RWPE1 (cell line): Measurements from ENCODE around the gene RAC3.

Experiments
- CTCF ChIA-PET: fragments of 350-600 bp; sonication (Branson Sonifier 250); formaldehyde crosslinking; extraction: SDS; loops from one replicate; lab custom pipeline; 2021; lab: Yijun Ruan, JAX
- POLR2A ChIA-PET: fragments of 400-600 bp; formaldehyde crosslinking; extraction: SDS; loops from one replicate; lab custom pipeline; 2020; ENCODE audit warnings: antibody characterized with exemption; ENCODE audit not compliant: low non-redundant PET; lab: Yijun Ruan, JAX
- DNase-seq: peaks from one replicate; pipeline ENCODE4 v3.0.0; 2012; ENCODE audit warnings: low spot score
- H3K27ac ChIP-seq: fragments of 450-650 bp; 2 replicates; pipeline ENCODE4 v1.5.1; 2017
- TF ChIP-seq, protein P1 (sequence below): fragments of 450-650 bp; conservative IDR thresholded peaks from 2 replicates; pipeline ENCODE4 v1.5.1; 2017; ENCODE audit warnings: low read depth, mild to moderate bottlenecking

RAC3 gene

DNA sequence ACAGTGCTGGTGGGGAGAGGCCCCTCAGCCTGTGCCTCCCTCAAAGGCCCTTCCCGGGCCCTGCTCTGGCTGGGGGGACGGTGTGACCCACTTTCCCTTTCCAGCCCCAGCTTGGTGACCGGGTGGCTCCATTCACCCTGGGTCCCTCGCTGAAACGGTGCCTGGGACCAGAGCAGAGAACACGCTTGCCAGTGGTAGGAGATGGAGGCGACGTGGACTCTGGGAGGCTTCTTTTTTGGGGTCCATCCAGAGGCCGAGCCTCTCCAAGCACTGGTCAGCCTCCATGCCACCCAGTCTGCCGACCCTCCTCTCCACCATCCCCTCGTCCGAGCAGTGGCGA, 16.5 kb upstream of the RAC3 start:
- H3K27ac ChIP-seq: peak overlapping the region; percentile 60
- no peak for DNase-seq
- ChIA-PET CTCF (interaction anchor here (0.6 to 4.1 kb wide), 6 partner anchors 18 to 868 kb away, joined by 3 to 35 read pairs (median 4); partner anchors contain the start of gene NOTUM), POLR2A (no interaction called here)
- TF ChIP-seq, protein P1, sequence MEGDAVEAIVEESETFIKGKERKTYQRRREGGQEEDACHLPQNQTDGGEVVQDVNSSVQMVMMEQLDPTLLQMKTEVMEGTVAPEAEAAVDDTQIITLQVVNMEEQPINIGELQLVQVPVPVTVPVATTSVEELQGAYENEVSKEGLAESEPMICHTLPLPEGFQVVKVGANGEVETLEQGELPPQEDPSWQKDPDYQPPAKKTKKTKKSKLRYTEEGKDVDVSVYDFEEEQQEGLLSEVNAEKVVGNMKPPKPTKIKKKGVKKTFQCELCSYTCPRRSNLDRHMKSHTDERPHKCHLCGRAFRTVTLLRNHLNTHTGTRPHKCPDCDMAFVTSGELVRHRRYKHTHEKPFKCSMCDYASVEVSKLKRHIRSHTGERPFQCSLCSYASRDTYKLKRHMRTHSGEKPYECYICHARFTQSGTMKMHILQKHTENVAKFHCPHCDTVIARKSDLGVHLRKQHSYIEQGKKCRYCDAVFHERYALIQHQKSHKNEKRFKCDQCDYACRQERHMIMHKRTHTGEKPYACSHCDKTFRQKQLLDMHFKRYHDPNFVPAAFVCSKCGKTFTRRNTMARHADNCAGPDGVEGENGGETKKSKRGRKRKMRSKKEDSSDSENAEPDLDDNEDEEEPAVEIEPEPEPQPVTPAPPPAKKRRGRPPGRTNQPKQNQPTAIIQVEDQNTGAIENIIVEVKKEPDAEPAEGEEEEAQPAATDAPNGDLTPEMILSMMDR: no peak

DNA sequence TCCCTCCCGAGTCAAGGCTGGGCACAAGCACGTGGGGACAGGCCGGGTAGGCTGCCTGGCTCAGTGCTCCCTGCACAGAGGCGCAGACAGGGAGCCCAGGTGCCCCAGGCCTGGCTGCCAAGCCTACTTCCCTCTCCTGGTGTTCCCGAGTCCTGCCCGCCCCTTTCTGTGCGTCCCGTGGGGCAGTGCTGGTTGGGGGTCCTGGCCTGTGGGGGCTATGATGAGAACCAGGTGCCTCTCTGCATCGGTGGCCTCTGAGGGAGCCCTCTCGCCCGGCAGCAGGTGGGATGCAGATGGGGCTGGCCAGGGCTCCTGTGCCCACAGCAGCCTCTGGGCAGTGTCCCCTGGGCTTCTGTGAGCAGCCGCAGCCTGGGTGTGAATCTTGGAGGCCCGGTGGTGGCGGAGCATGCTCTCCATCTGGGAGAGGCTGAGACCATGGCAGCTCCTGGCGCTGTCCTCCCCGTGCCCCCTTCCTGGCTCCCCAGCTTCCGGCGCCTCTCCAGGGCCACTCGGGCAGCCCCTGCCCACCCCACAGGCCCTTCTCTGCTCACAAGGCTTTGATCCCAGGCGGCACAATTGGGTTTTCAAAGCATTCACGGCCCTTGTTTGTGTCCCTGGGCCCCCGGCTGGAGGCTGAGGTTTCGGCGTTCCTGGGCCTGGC, 16.0 kb upstream of the RAC3 start:
- ChIA-PET POLR2A (interaction anchor here (0.7 kb wide), 1 partner anchor 13 kb away, joined by 3 read pairs; no protein-coding TSS in a partner anchor), CTCF (interaction anchor here (4.1 kb wide), 1 partner anchor 55 kb away, joined by 35 read pairs; the partner anchor contains the start of gene NOTUM)
- no peak for DNase-seq
- H3K27ac ChIP-seq: peak overlapping the region; percentile 60
- TF ChIP-seq, protein P1: no peak

DNA sequence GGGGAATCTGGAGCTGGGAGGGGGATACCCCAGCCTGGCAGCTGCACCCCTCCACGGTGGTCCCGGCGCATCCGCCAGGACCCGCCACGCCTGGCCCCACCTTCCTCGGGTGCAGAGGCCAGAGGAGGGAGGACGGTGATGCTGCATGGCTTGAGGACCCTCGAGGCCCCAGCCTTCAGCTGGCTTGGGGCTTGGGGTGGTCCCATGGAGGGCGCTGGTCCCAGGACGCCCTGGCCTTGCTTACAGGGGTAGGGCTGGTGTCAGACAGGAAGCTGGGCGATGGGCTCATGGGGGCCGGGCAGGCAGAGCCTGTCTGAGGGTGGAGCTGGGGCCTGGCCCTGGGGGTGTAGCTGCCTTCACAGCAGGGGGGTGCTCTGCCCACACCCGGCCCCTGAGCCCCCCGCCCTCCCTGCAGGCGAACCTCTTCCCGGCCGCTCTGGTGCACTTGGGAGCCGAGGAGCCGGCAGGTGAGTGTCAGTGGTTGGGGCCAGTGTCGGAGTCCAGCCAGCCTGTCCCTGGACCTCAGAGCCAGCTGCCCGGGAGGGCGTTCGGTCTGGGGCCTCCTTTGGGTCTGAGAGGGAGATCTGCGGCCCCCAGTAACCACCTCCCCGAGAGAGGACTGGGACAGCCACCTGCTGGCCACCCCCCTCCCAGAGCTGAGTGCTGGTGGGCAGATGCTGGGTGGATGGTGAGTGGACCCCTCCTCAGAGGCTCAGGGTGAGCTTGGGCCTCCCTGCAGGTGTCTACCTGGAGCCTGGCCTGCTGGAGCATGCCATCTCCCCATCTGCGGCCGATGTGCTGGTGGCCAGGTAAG, 15.2 kb upstream of the RAC3 start:
- POLR2A ChIA-PET: interaction anchor here (0.7 kb wide), 1 partner anchor 12 kb away, joined by 3 read pairs; no protein-coding TSS in a partner anchor
- CTCF ChIA-PET: interaction anchor here (0.6 to 4.1 kb wide), 4 partner anchors 29 to 93 kb away, joined by 3 to 35 read pairs (median 4); partner anchors contain the start of gene NOTUM
- H3K27ac ChIP-seq: peak overlapping the region; percentile 80
- no peak for DNase-seq
- TF ChIP-seq, protein P1: no peak

DNA sequence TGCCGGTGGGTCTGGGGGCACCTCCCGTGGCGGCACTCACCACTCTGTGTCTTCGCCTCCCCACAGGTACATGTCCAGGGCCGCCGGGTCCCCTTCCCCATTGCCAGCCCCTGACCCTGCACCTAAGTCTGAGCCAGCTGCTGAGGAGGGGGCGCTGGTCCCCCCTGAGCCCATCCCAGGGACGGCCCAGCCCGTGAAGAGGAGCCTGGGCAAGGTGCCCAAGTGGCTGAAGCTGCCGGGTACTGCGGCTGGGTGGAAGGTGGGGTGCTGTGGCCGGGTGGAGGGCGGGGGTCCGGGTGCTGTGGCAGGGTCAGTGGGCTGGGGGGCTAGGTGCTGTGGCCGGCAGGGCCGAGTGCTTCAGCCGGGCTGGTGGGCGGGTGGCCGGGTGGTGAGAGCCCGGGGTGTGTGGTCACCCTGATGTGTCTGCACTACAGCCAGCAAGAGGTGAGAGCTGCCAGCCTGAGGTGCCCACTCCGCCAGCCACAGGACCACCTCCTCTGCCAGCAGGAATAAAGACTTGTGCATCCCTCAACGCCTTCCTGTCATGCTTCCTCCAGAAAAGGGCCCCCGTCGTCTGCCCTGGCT, 14.5 kb upstream of the RAC3 start:
- ChIA-PET CTCF (interaction anchor here (0.6 to 4.1 kb wide), 5 partner anchors 29 to 94 kb away, joined by 3 to 35 read pairs (median 3); partner anchors contain the start of gene NOTUM), POLR2A (no interaction called here)
- H3K27ac ChIP-seq: peak overlapping the region; percentile 80
- TF ChIP-seq, protein P1: no peak
- DNase-seq: no peak

DNA sequence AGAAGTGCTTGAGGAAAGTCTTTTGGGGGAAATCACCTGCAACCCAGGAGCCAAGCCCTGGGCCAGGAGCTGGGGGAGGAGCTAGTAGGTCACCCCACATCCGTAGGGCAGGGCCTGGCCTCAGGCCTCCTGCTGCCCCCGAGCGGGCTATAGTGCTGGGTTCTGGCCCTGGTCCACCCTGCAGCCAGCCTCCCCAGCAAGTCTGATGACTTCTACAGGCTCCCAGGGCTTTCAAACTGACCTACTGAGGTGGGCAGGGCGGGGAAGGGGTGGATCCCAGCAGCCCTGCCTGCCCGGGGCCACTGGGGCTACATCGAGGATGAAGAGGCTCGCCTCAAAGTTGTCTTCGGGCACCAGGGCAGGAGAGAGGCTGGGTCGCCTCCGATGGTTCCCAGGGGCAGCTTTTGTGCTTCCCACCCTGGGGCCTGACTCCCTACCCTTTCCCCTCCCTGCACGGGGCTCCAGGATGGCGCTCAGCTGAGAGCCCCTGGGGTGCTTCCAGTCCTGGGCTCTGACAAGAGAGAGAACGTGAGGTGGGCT, 13.8 kb upstream of the RAC3 start:
- CTCF ChIA-PET: interaction anchor here (0.6 to 4.1 kb wide), 3 partner anchors 58 to 839 kb away, joined by 3 to 35 read pairs (median 4); partner anchors contain the start of gene NOTUM
- POLR2A ChIA-PET: no interaction called here
- TF ChIP-seq, protein P1: no peak
- peak overlapping the region; percentile 80 for H3K27ac ChIP-seq
- no peak for DNase-seq
